Measurements from ENCODE around the gene CENPB. TPM values are rescaled to one million over a fixed set of nuclear protein-coding genes. Genes with fewer than 3 reads are reported as not detected.

CENPB gene
- total RNA-seq, 2 experiments from 2014 or later, result 34.8 to 39.1 TPM

DNA sequence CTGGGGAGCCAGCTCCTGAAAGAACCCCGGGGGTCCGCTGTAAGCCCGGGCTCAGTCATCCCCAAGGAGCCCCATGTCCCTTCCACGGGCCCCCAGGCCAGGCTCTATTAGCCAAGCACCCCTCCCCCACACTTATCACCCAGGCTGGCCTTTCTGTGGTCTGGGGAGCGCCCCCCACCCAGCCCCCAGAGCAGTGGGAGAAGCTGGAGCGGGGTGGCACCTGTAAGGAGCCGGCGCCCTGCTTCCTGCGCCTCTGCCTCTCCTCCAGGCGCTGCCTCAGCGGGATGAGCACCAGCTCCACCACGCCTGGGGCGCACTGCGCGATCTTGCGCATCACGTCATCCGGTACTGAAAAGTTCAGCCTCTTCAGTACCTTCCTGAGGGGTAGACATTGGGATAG lies 7.6 kb downstream of the CENPB start:
- H3K27ac ChIP-seq (ENCODE audit: low read depth, low read length, poor library complexity, severe bottlenecking), result no peak overlapping the region
- H3K9me3 ChIP-seq (ENCODE audit: low read length), result no peaks in the 10 kb centered on the region
- intact Hi-C loops (cut with micrococcal nuclease; ENCODE audit: unreplicated experiment), result no loop called here
- CTCF ChIA-PET (ENCODE audit: unreplicated experiment), result no interaction called here
- POLR2A ChIA-PET, result interaction anchor here (0.6 kb wide), 1 partner anchor 30 kb away, joined by 3 read pairs; no protein-coding TSS in a partner anchor
- peaks cover 10% of the 10 kb centered on the region for H3K4me1 ChIP-seq (ENCODE audit: insufficient read depth, low read length, poor library complexity, severe bottlenecking)
- no peak overlapping the region for H3K4me3 ChIP-seq (ENCODE audit: low read depth, low read length, poor library complexity, severe bottlenecking)
- no TSS peak for BruUV-seq (replicated peaks)
- H3K79me2 ChIP-seq (ENCODE audit: insufficient read depth, low read depth, low read length), result no peaks in the 10 kb centered on the region
- H3K36me3 ChIP-seq (ENCODE audit: insufficient read depth, low read length), result no peaks in the 10 kb centered on the region
- no peak overlapping the region for H3K4me2 ChIP-seq (ENCODE audit: low read length)
- no peaks in the 10 kb centered on the region; the same call in 1 of the 2 replicates for H4K20me1 ChIP-seq (ENCODE audit: insufficient read depth, low read length)
- TF ChIP-seq EZH2phosphoT487 (IDR thresholded peaks at IDR 0.05; ENCODE audit: borderline replicate concordance, low read depth, low read length), result no peak
- TF ChIP-seq, protein P1, sequence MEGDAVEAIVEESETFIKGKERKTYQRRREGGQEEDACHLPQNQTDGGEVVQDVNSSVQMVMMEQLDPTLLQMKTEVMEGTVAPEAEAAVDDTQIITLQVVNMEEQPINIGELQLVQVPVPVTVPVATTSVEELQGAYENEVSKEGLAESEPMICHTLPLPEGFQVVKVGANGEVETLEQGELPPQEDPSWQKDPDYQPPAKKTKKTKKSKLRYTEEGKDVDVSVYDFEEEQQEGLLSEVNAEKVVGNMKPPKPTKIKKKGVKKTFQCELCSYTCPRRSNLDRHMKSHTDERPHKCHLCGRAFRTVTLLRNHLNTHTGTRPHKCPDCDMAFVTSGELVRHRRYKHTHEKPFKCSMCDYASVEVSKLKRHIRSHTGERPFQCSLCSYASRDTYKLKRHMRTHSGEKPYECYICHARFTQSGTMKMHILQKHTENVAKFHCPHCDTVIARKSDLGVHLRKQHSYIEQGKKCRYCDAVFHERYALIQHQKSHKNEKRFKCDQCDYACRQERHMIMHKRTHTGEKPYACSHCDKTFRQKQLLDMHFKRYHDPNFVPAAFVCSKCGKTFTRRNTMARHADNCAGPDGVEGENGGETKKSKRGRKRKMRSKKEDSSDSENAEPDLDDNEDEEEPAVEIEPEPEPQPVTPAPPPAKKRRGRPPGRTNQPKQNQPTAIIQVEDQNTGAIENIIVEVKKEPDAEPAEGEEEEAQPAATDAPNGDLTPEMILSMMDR (conservative IDR thresholded peaks at IDR 0.05; ENCODE audit: low read length), result no peak
- H3K9me2 ChIP-seq (ENCODE audit: insufficient read depth, low read length), result no peaks in the 10 kb centered on the region
- no peak for DNase-seq (ENCODE audit: low spot score)
- no peak overlapping the region for H2AFZ ChIP-seq (ENCODE audit: low read length)

DNA sequence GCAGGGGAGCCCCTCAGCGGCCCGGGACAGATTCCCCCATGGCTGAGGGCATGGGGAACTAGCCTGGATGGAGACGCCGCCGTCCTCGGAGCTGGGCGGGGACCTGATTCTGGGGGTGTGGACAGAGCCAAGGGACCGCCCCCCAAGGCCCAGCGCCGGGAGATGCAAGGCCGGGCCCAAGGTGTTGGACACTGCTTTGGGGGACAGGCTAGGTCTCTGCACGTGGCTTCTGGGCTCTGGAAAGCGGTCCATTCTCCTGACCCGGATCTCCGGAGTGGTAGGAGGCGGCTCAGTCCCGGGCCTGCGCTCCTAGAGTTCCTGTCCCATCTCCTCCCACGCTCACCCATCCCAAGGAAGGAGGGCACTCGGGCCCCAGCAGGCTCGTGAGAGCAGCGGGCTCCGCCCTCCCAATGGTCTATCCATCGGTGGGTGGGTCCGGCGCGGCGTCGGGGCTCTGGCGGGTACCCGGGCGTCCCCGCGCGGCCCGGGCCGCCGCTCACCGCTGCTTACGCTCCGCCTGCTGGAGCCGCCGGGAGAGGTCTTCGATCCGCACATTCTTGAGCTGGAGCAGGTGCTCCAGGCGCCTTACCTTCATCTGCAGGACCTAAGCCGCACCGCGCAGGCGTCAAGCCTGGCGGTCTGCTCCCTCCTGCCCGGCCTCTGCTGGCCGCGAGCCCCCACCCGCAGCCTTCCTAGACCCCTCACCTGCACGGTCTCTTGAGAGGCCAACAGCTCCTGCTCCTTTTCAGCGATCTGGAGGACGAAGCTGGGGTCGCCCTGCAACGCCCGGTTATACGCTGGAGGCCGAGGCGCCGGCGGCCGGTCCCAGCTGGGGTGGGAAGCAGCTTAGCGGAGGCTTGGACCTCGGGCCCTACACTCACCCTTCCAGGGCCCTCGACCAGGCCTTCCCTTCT lies 8.6 kb downstream of the CENPB start:
- ChIA-PET POLR2A (interaction anchor here (0.6 kb wide), 1 partner anchor 1936 kb away, joined by 5 read pairs; no protein-coding TSS in a partner anchor), CTCF (ENCODE audit: unreplicated experiment) (no interaction called here)
- H2AFZ ChIP-seq (ENCODE audit: low read length), result no peak overlapping the region
- no peaks in the 10 kb centered on the region for H3K36me3 ChIP-seq (ENCODE audit: insufficient read depth, low read length)
- H3K4me1 ChIP-seq (ENCODE audit: insufficient read depth, low read length, poor library complexity, severe bottlenecking), result peaks cover 10% of the 10 kb centered on the region
- H3K79me2 ChIP-seq (ENCODE audit: insufficient read depth, low read depth, low read length), result no peaks in the 10 kb centered on the region
- H3K9me3 ChIP-seq (ENCODE audit: low read length), result no peaks in the 10 kb centered on the region
- H3K27ac ChIP-seq (ENCODE audit: low read depth, low read length, poor library complexity, severe bottlenecking), result no peak overlapping the region
- no peaks in the 10 kb centered on the region; the same call in 1 of the 2 replicates for H4K20me1 ChIP-seq (ENCODE audit: insufficient read depth, low read length)
- intact Hi-C loops (cut with micrococcal nuclease; ENCODE audit: unreplicated experiment), result no loop called here
- TF ChIP-seq, protein P1 (conservative IDR thresholded peaks at IDR 0.05; ENCODE audit: low read length), result no peak
- no peak for TF ChIP-seq EZH2phosphoT487 (IDR thresholded peaks at IDR 0.05; ENCODE audit: borderline replicate concordance, low read depth, low read length)
- DNase-seq (ENCODE audit: low spot score), result no peak
- no peak overlapping the region for H3K4me3 ChIP-seq (ENCODE audit: low read depth, low read length, poor library complexity, severe bottlenecking)
- peak overlapping the region; percentile 31; the same call in 1 of the 2 replicates for H3K4me2 ChIP-seq (ENCODE audit: low read length)
- no TSS peak for BruUV-seq (replicated peaks)
- no peaks in the 10 kb centered on the region for H3K9me2 ChIP-seq (ENCODE audit: insufficient read depth, low read length)

DNA sequence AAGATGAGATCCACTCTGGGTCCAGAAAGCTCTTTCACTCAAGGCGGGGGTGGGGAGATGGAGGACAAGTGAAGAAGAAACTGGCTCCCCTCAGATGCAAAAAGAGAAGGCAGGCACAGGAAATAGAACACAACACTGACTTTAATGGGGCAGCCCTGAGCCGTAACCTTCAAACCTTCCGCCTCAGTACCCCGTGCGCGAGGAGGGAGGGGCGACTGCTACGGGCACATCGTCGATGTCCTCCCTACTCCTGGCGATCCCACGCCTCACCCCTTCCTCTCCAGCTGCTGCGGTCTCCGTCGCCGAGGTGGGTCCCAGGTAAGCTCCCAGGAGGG lies 9.2 kb downstream of the CENPB start:
- ChIA-PET POLR2A (interaction anchor here (0.6 kb wide), 1 partner anchor 1937 kb away, joined by 5 read pairs; no protein-coding TSS in a partner anchor), CTCF (ENCODE audit: unreplicated experiment) (no interaction called here)
- Histone ChIP-seq H3K4me1 (ENCODE audit: insufficient read depth, low read length, poor library complexity, severe bottlenecking) (peaks cover 10% of the 10 kb centered on the region), H3K36me3 (ENCODE audit: insufficient read depth, low read length) (no peaks in the 10 kb centered on the region), H4K20me1 (ENCODE audit: insufficient read depth, low read length) (no peaks in the 10 kb centered on the region), H3K9me3 (ENCODE audit: low read length) (no peaks in the 10 kb centered on the region), H3K4me3 (ENCODE audit: low read depth, low read length, poor library complexity, severe bottlenecking) (no peak overlapping the region), H3K4me2 (ENCODE audit: low read length) (peak overlapping the region; percentile 16; the same call in 1 of the 2 replicates), H2AFZ (ENCODE audit: low read length) (no peak overlapping the region), H3K27ac (ENCODE audit: low read depth, low read length, poor library complexity, severe bottlenecking) (no peak overlapping the region), H3K79me2 (ENCODE audit: insufficient read depth, low read depth, low read length) (no peaks in the 10 kb centered on the region), H3K9me2 (ENCODE audit: insufficient read depth, low read length) (no peaks in the 10 kb centered on the region)
- intact Hi-C loops (cut with micrococcal nuclease; ENCODE audit: unreplicated experiment), result no loop called here
- DNase-seq (ENCODE audit: low spot score), result no peak
- TF ChIP-seq, protein P1 (conservative IDR thresholded peaks at IDR 0.05; ENCODE audit: low read length), result no peak
- TF ChIP-seq EZH2phosphoT487 (IDR thresholded peaks at IDR 0.05; ENCODE audit: borderline replicate concordance, low read depth, low read length), result no peak
- no TSS peak for BruUV-seq (replicated peaks)
